ENCODE results near the gene STXBP4. TPM values are rescaled to one million over a fixed set of nuclear protein-coding genes. Genes with fewer than 3 reads are reported as not detected.

Gene STXBP4
- total and polyA plus RNA-seq, 2 donors (not counting 3 experiments of a cell fraction or from before 2014, with no cell fraction given): 1.9 to 12.9 TPM

DNA sequence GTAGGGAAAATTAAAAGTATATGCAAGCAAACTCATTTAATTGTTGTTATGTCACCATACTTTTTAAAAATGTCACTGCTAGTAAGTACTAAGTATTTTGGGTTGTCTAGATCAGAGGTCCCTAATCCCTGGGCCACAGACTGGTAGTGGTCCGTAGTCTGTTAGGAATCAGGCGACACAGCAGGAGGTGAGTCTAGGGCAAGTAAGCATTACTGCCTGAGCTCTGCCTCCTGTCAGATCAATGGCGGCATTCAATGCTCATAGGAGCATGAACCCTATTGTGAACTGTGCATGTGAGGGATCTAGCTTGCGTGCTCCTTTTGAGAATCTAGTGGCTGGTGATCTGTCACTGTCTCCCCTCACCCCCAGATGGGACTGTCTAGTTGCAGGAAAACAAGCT lies 21.6 kb downstream of the STXBP4 start:
- Histone ChIP-seq H3K27me3 (ENCODE audit: control insufficient read depth in 2 of 2, insufficient read depth in 2 of 2, low read length in 2 of 2) (no peaks in the 10 kb centered on the region), H3K9ac (replicated peaks; ENCODE audit: extremely low read depth, insufficient read depth, low read length) (no peak overlapping the region), H4K20me1 (replicated peaks; ENCODE audit: control insufficient read depth, extremely low read depth, insufficient read depth, low read length) (no peaks in the 10 kb centered on the region), H3K36me3 (ENCODE audit: control insufficient read depth in 2 of 2, extremely low read depth in 1 of 2, insufficient read depth in 2 of 2, low read length in 2 of 2) (no peaks in the 10 kb centered on the region), H3K9me1 (replicated peaks; ENCODE audit: control insufficient read depth, extremely low read depth, insufficient read depth, low read length) (no peaks in the 10 kb centered on the region), H3K4me2 (ENCODE audit: insufficient read depth, low read length) (no peak overlapping the region), H3K27ac (ENCODE audit: insufficient read depth, low read depth, low read length) (no peak overlapping the region), H3K9me3 (replicated peaks; ENCODE audit: control insufficient read depth, insufficient read depth, low read length) (no peaks in the 10 kb centered on the region), H2AFZ (ENCODE audit: low read depth, low read length) (no peak overlapping the region), H3K4me1 (ENCODE audit: control insufficient read depth, extremely low read depth, insufficient read depth, low read length) (peaks cover 5% of the 10 kb centered on the region), H3K4me3 (replicated peaks in 1 of 3; ENCODE audit: insufficient read depth in 1 of 3, low read depth in 1 of 3, low read length in 3 of 3) (no peak overlapping the region), H3K79me2 (ENCODE audit: control insufficient read depth, insufficient read depth, low read length) (no peaks in the 10 kb centered on the region)
- BruUV-seq (replicated peaks): no TSS peak
- no peak for TF ChIP-seq POLR2A (IDR thresholded peaks at IDR 0.05; ENCODE audit: low read depth, low read length)
- TF ChIP-seq, protein P1, sequence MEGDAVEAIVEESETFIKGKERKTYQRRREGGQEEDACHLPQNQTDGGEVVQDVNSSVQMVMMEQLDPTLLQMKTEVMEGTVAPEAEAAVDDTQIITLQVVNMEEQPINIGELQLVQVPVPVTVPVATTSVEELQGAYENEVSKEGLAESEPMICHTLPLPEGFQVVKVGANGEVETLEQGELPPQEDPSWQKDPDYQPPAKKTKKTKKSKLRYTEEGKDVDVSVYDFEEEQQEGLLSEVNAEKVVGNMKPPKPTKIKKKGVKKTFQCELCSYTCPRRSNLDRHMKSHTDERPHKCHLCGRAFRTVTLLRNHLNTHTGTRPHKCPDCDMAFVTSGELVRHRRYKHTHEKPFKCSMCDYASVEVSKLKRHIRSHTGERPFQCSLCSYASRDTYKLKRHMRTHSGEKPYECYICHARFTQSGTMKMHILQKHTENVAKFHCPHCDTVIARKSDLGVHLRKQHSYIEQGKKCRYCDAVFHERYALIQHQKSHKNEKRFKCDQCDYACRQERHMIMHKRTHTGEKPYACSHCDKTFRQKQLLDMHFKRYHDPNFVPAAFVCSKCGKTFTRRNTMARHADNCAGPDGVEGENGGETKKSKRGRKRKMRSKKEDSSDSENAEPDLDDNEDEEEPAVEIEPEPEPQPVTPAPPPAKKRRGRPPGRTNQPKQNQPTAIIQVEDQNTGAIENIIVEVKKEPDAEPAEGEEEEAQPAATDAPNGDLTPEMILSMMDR (IDR thresholded peaks at IDR 0.05; ENCODE audit: extremely low read depth in 1 of 2, insufficient read depth in 1 of 2, low read depth in 1 of 2, low read length in 2 of 2): no peak
- TF ChIP-seq JUN (IDR thresholded peaks at IDR 0.05; ENCODE audit: borderline replicate concordance, insufficient read depth, insufficient read length, low read depth): no peak
- no peak for TF ChIP-seq MYC (IDR thresholded peaks at IDR 0.05; ENCODE audit: low read depth, low read length)
- TF ChIP-seq FOS (IDR thresholded peaks at IDR 0.05; ENCODE audit: borderline replicate concordance, insufficient read depth, low read length): no peak
- TF ChIP-seq GATA2 (IDR thresholded peaks at IDR 0.05; ENCODE audit: insufficient read depth, insufficient read length, low read depth, low read length): no peak
- TF ChIP-seq POLR2AphosphoS5 (IDR thresholded peaks at IDR 0.05; ENCODE audit: insufficient read depth, low read depth, low read length): no peak
- no peak for TF ChIP-seq EZH2 (IDR thresholded peaks at IDR 0.05; ENCODE audit: borderline replicate concordance, low read depth, low read length, severe bottlenecking)
- TF ChIP-seq, protein P2, sequence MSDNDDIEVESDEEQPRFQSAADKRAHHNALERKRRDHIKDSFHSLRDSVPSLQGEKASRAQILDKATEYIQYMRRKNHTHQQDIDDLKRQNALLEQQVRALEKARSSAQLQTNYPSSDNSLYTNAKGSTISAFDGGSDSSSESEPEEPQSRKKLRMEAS (IDR thresholded peaks at IDR 0.05; ENCODE audit: insufficient read depth, insufficient read length): no peak
- dilution Hi-C loops (cut with MboI; ENCODE audit: extremely low pct_ligation_motif_present, low sequenced_read_pairs) (no loop called here), intact Hi-C loops (cut with micrococcal nuclease) (loop anchor here (10.0 kb wide), 1 partner anchor 1955 kb away; no protein-coding TSS in a partner anchor)
- FAIRE-seq (no peak), DNase-seq (ENCODE audit: low read depth, low spot score) (no peak)
- ChIA-PET POLR2A (no interaction called here), CTCF (interaction anchor here (2.4 to 9.7 kb wide), 3 partner anchors 14 to 360 kb away, joined by 10 to 136 read pairs (median 99); no protein-coding TSS in a partner anchor)
